ENCODE measurements around the gene S1PR4. TPM values are rescaled to one million over a fixed set of nuclear protein-coding genes. Genes with fewer than 3 reads are reported as not detected.
A peak's percentile ranks its signal among the peaks of the same experiment; 100 is the strongest.

S1PR4 gene
- total and polyA plus RNA-seq, 9 of the 15 experiments (the other 6 are each of a cell fraction or from before 2014, with no cell fraction given), result 0.27 TPM; not detected in 8

DNA sequence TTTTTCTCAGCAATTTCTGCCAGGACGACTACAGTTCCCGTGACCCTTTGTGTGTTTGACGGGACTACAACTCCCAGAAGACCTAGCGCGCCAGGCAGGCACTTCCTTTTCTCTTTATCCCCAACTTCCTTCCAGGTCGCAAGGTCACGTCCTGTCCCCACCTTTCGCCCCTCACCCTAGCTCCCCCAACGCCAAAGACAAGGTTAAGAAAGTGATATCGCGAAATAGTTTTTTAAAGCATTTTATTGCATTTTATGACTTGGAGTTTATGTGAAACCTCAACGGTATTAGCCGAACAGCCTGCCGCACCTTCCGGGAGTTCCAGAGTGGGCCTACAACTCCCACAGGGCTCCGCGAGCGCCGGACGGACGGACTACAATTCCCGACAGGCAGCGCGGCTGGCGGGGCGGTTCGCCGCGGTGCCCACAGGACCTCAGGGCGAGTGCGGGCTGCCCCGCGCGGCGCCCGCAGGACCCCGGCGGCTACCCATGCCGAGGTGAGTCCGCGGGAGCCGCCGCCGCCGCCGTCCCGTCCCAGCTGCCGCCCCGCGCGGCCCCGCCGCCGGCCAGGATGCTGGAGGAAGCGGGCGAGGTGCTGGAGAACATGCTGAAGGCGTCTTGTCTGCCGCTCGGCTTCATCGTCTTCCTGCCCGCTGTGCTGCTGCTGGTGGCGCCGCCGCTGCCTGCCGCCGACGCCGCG, 7.0 kb downstream of the S1PR4 start, which contains the start of gene NCLN (continued):
- TF ChIP-seq HMGN3 (IDR thresholded peaks at IDR 0.05; ENCODE audit: borderline replicate concordance, extremely low read depth, insufficient read length, low read depth, low read length) (no peak), TFAM (CRISPR knock-in tag; conservative IDR thresholded peaks at IDR 0.05) (no peak), ATF6 (CRISPR knock-in tag; IDR thresholded peaks at IDR 0.05) (0 out of 2 replicates have a peak, but pooled peaks have one; percentile 17), HSF4 (CRISPR knock-in tag; IDR thresholded peaks at IDR 0.05; ENCODE audit: borderline replicate concordance) (no peak), TAL1 (IDR thresholded peaks at IDR 0.05) (no peak), TAF15 (IDR thresholded peaks at IDR 0.05; ENCODE audit: low read depth, low read length) (no peak), KDM2B (CRISPR knock-in tag; IDR thresholded peaks at IDR 0.05) (no peak), ZNF507 (tag; conservative IDR thresholded peaks at IDR 0.05) (no peak), ZNF232 (CRISPR knock-in tag; IDR thresholded peaks at IDR 0.05) (no peak), L3MBTL2 (IDR thresholded peaks at IDR 0.05) (peak; percentile 44; the same call in 1 of the 2 replicates)
- TF ChIP-seq, protein P1, sequence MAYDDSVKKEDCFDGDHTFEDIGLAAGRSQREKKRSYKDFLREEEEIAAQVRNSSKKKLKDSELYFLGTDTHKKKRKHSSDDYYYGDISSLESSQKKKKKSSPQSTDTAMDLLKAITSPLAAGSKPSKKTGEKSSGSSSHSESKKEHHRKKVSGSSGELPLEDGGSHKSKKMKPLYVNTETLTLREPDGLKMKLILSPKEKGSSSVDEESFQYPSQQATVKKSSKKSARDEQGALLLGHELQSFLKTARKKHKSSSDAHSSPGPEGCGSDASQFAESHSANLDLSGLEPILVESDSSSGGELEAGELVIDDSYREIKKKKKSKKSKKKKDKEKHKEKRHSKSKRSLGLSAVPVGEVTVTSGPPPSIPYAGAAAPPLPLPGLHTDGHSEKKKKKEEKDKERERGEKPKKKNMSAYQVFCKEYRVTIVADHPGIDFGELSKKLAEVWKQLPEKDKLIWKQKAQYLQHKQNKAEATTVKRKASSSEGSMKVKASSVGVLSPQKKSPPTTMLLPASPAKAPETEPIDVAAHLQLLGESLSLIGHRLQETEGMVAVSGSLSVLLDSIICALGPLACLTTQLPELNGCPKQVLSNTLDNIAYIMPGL (CRISPR knock-in tag; IDR thresholded peaks at IDR 0.05), result no peak
- TF ChIP-seq, protein P2, sequence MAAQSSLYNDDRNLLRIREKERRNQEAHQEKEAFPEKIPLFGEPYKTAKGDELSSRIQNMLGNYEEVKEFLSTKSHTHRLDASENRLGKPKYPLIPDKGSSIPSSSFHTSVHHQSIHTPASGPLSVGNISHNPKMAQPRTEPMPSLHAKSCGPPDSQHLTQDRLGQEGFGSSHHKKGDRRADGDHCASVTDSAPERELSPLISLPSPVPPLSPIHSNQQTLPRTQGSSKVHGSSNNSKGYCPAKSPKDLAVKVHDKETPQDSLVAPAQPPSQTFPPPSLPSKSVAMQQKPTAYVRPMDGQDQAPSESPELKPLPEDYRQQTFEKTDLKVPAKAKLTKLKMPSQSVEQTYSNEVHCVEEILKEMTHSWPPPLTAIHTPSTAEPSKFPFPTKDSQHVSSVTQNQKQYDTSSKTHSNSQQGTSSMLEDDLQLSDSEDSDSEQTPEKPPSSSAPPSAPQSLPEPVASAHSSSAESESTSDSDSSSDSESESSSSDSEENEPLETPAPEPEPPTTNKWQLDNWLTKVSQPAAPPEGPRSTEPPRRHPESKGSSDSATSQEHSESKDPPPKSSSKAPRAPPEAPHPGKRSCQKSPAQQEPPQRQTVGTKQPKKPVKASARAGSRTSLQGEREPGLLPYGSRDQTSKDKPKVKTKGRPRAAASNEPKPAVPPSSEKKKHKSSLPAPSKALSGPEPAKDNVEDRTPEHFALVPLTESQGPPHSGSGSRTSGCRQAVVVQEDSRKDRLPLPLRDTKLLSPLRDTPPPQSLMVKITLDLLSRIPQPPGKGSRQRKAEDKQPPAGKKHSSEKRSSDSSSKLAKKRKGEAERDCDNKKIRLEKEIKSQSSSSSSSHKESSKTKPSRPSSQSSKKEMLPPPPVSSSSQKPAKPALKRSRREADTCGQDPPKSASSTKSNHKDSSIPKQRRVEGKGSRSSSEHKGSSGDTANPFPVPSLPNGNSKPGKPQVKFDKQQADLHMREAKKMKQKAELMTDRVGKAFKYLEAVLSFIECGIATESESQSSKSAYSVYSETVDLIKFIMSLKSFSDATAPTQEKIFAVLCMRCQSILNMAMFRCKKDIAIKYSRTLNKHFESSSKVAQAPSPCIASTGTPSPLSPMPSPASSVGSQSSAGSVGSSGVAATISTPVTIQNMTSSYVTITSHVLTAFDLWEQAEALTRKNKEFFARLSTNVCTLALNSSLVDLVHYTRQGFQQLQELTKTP (IDR thresholded peaks at IDR 0.05; ENCODE audit: low read depth in 1 of 2, partially characterized antibody in 2 of 2), result peak; percentile 56 to 98
- TF ChIP-seq, protein P3, sequence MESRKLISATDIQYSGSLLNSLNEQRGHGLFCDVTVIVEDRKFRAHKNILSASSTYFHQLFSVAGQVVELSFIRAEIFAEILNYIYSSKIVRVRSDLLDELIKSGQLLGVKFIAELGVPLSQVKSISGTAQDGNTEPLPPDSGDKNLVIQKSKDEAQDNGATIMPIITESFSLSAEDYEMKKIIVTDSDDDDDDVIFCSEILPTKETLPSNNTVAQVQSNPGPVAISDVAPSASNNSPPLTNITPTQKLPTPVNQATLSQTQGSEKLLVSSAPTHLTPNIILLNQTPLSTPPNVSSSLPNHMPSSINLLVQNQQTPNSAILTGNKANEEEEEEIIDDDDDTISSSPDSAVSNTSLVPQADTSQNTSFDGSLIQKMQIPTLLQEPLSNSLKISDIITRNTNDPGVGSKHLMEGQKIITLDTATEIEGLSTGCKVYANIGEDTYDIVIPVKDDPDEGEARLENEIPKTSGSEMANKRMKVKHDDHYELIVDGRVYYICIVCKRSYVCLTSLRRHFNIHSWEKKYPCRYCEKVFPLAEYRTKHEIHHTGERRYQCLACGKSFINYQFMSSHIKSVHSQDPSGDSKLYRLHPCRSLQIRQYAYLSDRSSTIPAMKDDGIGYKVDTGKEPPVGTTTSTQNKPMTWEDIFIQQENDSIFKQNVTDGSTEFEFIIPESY (CRISPR knock-in tag; IDR thresholded peaks at IDR 0.05), result no peak
- TF ChIP-seq, protein P4, sequence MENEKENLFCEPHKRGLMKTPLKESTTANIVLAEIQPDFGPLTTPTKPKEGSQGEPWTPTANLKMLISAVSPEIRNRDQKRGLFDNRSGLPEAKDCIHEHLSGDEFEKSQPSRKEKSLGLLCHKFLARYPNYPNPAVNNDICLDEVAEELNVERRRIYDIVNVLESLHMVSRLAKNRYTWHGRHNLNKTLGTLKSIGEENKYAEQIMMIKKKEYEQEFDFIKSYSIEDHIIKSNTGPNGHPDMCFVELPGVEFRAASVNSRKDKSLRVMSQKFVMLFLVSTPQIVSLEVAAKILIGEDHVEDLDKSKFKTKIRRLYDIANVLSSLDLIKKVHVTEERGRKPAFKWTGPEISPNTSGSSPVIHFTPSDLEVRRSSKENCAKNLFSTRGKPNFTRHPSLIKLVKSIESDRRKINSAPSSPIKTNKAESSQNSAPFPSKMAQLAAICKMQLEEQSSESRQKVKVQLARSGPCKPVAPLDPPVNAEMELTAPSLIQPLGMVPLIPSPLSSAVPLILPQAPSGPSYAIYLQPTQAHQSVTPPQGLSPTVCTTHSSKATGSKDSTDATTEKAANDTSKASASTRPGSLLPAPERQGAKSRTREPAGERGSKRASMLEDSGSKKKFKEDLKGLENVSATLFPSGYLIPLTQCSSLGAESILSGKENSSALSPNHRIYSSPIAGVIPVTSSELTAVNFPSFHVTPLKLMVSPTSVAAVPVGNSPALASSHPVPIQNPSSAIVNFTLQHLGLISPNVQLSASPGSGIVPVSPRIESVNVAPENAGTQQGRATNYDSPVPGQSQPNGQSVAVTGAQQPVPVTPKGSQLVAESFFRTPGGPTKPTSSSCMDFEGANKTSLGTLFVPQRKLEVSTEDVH (IDR thresholded peaks at IDR 0.05; ENCODE audit: low read depth, partially characterized antibody), result peak; percentile 70

All from K562 (cell line).